GM23338 (cell line): ENCODE measurements around the gene RHNO1. TPM values are rescaled to one million over a fixed set of nuclear protein-coding genes. Genes with fewer than 3 reads are reported as not detected.

Source experiments
- ATAC-seq: fragments of 200-7000 bp; cut with Tn5 transposase; 3 replicates; pipeline ENCODE4 v1.9.1; 2020
- DNase-seq: peaks from one replicate; pipeline ENCODE4 v3.0.0-alpha.2; 2015; ENCODE audit warnings: low spot score
- H2AFZ ChIP-seq: fragments of 200-600 bp; sonication (generic); 2 replicates; pipeline ENCODE4 v1.8.0; 2016; ENCODE audit warnings: antibody characterized with exemption, mild to moderate bottlenecking, moderate library complexity
- H3F3A ChIP-seq: fragments of 200-600 bp; sonication (generic); replicated peaks from 2 replicates; pipeline ENCODE4 v1.8.0; 2017; ENCODE audit warnings: antibody characterized with exemption, mixed run types, low read depth
- H3K27ac ChIP-seq: fragments of 200-600 bp; sonication (generic); 2 replicates; pipeline ENCODE4 v1.6.1; 2016; ENCODE audit warnings: low read depth
- H3K27me3 ChIP-seq: fragments of 200-600 bp; sonication (generic); 2 replicates; pipeline ENCODE4 v1.8.0; 2016; ENCODE audit warnings: mild to moderate bottlenecking, mixed run types, moderate library complexity; ENCODE audit not compliant: insufficient read depth
- H3K36me3 ChIP-seq: fragments of 200-600 bp; sonication (generic); 2 replicates; pipeline ENCODE4 v1.8.0; 2016; ENCODE audit warnings: mild to moderate bottlenecking; ENCODE audit not compliant: insufficient read depth
- H3K4me1 ChIP-seq: fragments of 200-600 bp; sonication (generic); 2 replicates; pipeline ENCODE4 v1.8.0; 2016; ENCODE audit warnings: mild to moderate bottlenecking, moderate library complexity; ENCODE audit not compliant: insufficient read depth
- H3K4me2 ChIP-seq: fragments of 200-600 bp; sonication (generic); 2 replicates; pipeline ENCODE4 v1.7.1; 2017; ENCODE audit warnings: mixed run types
- H3K4me3 ChIP-seq: fragments of 200-600 bp; sonication (generic); 2 replicates; pipeline ENCODE4 v1.6.1; 2016; ENCODE audit warnings: mixed run types
- H3K79me2 ChIP-seq: fragments of 200-600 bp; sonication (generic); replicated peaks from 2 replicates; pipeline ENCODE4 v1.8.0; 2017; ENCODE audit warnings: mild to moderate bottlenecking; ENCODE audit not compliant: insufficient read depth
- H3K9me2 ChIP-seq: fragments of 200-600 bp; sonication (generic); 2 replicates; pipeline ENCODE4 v1.8.0; 2017; ENCODE audit not compliant: insufficient read depth
- H4K20me1 ChIP-seq: fragments of 200-600 bp; sonication (generic); replicated peaks from 2 replicates; pipeline ENCODE4 v1.8.0; 2017; ENCODE audit warnings: mild to moderate bottlenecking; ENCODE audit not compliant: insufficient read depth
- H3K27ac Mint-ChIP-seq: 2 replicates; pipeline ENCODE4 v1.8.0; 2020; ENCODE audit warnings: inconsistent platforms, mild to moderate bottlenecking, moderate library complexity, mixed read lengths
- H3K27me3 Mint-ChIP-seq: 3 replicates; pipeline ENCODE4 v1.8.0; 2022; ENCODE audit warnings: low read depth, mild to moderate bottlenecking, moderate library complexity, mixed read lengths, inconsistent platforms; ENCODE audit not compliant: insufficient read depth, poor library complexity
- H3K36me3 Mint-ChIP-seq: 3 replicates; pipeline ENCODE4 v1.8.0; 2021; ENCODE audit warnings: low read depth, mild to moderate bottlenecking, inconsistent platforms, moderate library complexity, mixed read lengths
- H3K4me1 Mint-ChIP-seq: 3 replicates; pipeline ENCODE4 v1.8.0; 2020; ENCODE audit warnings: mild to moderate bottlenecking, inconsistent platforms, mixed read lengths
- H3K4me3 Mint-ChIP-seq: 3 replicates; pipeline ENCODE4 v1.8.0; 2021; ENCODE audit warnings: moderate library complexity, mild to moderate bottlenecking, inconsistent platforms, mixed read lengths
- H3K9me3 Mint-ChIP-seq: 3 replicates; pipeline ENCODE4 v1.8.0; 2020; ENCODE audit warnings: moderate library complexity, mild to moderate bottlenecking, inconsistent platforms, mixed read lengths
- CREB1 ChIP-seq: fragments of 250-450 bp; sonication (Bioruptor Pico); IDR thresholded peaks from 2 replicates; pipeline ENCODE4 v1.5.0; 2020; ENCODE audit warnings: low read depth, mild to moderate bottlenecking, moderate library complexity
- EZH2 ChIP-seq: fragments of 200-600 bp; sonication (generic); IDR thresholded peaks from one replicate; pipeline ENCODE4 v1.8.0; 2017; ENCODE audit warnings: antibody characterized with exemption, mild to moderate bottlenecking, low read depth; ENCODE audit not compliant: unreplicated experiment
- EZH2phosphoT487 ChIP-seq: fragments of 200-600 bp; sonication (generic); IDR thresholded peaks from one replicate; pipeline ENCODE4 v1.8.1; 2018; ENCODE audit warnings: antibody characterized with exemption; ENCODE audit not compliant: unreplicated experiment
- JUNB ChIP-seq: IDR thresholded peaks from one replicate; pipeline ENCODE4 v1.6.1; 2016; ENCODE audit warnings: antibody characterized with exemption; ENCODE audit not compliant: unreplicated experiment
- NANOG ChIP-seq: IDR thresholded peaks from 2 replicates; pipeline ENCODE4 v1.6.1; 2016; ENCODE audit warnings: antibody characterized with exemption, borderline replicate concordance
- POLR2AphosphoS5 ChIP-seq: IDR thresholded peaks from 2 replicates; pipeline ENCODE4 v1.6.1; 2016; ENCODE audit warnings: antibody characterized with exemption, low read depth
- STAT1 ChIP-seq: IDR thresholded peaks from one replicate; pipeline ENCODE4 v1.6.1; 2016; ENCODE audit warnings: antibody characterized with exemption; ENCODE audit not compliant: unreplicated experiment
- ZNF114 ChIP-seq: fragments of 250-450 bp; sonication (Bioruptor Pico); IDR thresholded peaks from 2 replicates; pipeline ENCODE4 v1.5.0; 2020; ENCODE audit warnings: mild to moderate bottlenecking, moderate library complexity
- ZNF331 ChIP-seq: fragments of 250-450 bp; sonication (Bioruptor Pico); IDR thresholded peaks from 2 replicates; pipeline ENCODE4 v1.5.0; 2020; ENCODE audit warnings: low read depth, mild to moderate bottlenecking, moderate library complexity
- polyA plus RNA-seq: library from polyadenylated mRNA; unstranded; fragments of >200 nt; fragmentation: Nextera tagmentation; extraction: Ambion mirVana; gene quantifications from 2 replicates; pipeline ENCODE4 v1.2.1, GENCODE V29; 2016
- total RNA-seq: library from RNA; depleted of rRNA; stranded (reverse); fragments of >200 nt; shearing (Covaris generic); gene quantifications from 2 replicates; pipeline ENCODE4 v1.2.3, GENCODE V29; 2014
- TF ChIP-seq, protein P1 (sequence below): IDR thresholded peaks from one replicate; pipeline ENCODE4 v1.6.1; 2018; ENCODE audit warnings: antibody characterized with exemption; ENCODE audit not compliant: unreplicated experiment
- TF ChIP-seq, protein P2 (sequence below), 2 experiments: fragments of 200-600 bp in 1 of 2; sonication (generic) in 1 of 2; conservative IDR thresholded peaks; 2 replicates each; pipeline versions ENCODE4 v1.5.1 to v1.6.1; 2016 to 2017; ENCODE audit warnings: antibody characterized with exemption in 2 of 2, low read depth in 2 of 2, mild to moderate bottlenecking in 2 of 2, moderate library complexity in 1 of 2
- TF ChIP-seq, protein P3 (sequence below): IDR thresholded peaks from 2 replicates; pipeline ENCODE4 v1.6.1; 2016; ENCODE audit warnings: antibody characterized with exemption

RHNO1 gene
- total and polyA plus RNA-seq, 2 experiments from 2014 or later = 56.4 to 63.8 TPM

DNA sequence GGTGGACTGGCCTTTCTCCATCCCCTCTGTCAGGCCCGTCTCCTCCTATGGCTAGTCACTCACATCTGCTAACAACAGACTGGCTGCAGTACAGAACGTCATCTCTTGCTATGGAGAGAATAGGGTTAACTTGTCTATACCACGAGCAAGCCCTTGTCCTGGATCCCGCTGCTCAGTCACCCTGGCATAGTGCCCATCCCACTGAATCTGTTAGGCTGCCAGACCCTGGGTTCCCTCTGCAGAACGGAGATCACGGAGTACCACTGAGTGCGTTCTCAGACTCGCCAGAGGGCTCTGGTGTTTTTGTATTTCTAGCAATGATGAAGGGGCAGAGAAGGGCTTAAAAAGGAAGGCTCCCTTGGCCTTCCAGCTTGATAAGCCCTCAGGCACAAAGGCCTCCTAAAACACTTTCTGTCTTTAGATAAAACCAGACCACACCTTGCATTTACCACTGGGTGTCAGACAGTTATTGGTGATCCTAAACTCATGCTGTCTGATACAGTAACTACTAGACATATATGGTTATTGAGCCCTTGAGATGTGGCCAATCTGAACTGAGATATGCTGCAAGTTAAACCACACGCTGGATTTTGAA, 35.9 kb upstream of the RHNO1 start:
- peaks cover 5% of the 10 kb centered on the region for H3K27me3 Mint-ChIP-seq
- DNase-seq (no peak), ATAC-seq (no peak)
- H3K27ac ChIP-seq = no peak overlapping the region
- H3K4me1 Mint-ChIP-seq = peaks cover 10% of the 10 kb centered on the region
- H3K4me3 ChIP-seq = no peak overlapping the region
- H3K27ac Mint-ChIP-seq = no peak overlapping the region
- no peaks in the 10 kb centered on the region for H3K27me3 ChIP-seq
- H3K36me3 ChIP-seq = no peaks in the 10 kb centered on the region
- H3F3A ChIP-seq = no peaks in the 10 kb centered on the region
- H3K9me2 ChIP-seq = no peaks in the 10 kb centered on the region
- H3K36me3 Mint-ChIP-seq = peaks cover 6% of the 10 kb centered on the region; the same call in 2 of the 3 replicates
- no peaks in the 10 kb centered on the region for H3K79me2 ChIP-seq
- H2AFZ ChIP-seq = no peak overlapping the region
- H3K4me3 Mint-ChIP-seq = no peak overlapping the region
- TF ChIP-seq, protein P1, sequence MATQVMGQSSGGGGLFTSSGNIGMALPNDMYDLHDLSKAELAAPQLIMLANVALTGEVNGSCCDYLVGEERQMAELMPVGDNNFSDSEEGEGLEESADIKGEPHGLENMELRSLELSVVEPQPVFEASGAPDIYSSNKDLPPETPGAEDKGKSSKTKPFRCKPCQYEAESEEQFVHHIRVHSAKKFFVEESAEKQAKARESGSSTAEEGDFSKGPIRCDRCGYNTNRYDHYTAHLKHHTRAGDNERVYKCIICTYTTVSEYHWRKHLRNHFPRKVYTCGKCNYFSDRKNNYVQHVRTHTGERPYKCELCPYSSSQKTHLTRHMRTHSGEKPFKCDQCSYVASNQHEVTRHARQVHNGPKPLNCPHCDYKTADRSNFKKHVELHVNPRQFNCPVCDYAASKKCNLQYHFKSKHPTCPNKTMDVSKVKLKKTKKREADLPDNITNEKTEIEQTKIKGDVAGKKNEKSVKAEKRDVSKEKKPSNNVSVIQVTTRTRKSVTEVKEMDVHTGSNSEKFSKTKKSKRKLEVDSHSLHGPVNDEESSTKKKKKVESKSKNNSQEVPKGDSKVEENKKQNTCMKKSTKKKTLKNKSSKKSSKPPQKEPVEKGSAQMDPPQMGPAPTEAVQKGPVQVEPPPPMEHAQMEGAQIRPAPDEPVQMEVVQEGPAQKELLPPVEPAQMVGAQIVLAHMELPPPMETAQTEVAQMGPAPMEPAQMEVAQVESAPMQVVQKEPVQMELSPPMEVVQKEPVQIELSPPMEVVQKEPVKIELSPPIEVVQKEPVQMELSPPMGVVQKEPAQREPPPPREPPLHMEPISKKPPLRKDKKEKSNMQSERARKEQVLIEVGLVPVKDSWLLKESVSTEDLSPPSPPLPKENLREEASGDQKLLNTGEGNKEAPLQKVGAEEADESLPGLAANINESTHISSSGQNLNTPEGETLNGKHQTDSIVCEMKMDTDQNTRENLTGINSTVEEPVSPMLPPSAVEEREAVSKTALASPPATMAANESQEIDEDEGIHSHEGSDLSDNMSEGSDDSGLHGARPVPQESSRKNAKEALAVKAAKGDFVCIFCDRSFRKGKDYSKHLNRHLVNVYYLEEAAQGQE = no peak
- TF ChIP-seq POLR2AphosphoS5 = no peak
- no peak for TF ChIP-seq STAT1
- H4K20me1 ChIP-seq = no peaks in the 10 kb centered on the region; the same call in 1 of the 2 replicates
- H3K9me3 Mint-ChIP-seq = no peaks in the 10 kb centered on the region; the same call in 2 of the 3 replicates
- H3K4me1 ChIP-seq = no peaks in the 10 kb centered on the region
- H3K4me2 ChIP-seq = no peak overlapping the region

DNA sequence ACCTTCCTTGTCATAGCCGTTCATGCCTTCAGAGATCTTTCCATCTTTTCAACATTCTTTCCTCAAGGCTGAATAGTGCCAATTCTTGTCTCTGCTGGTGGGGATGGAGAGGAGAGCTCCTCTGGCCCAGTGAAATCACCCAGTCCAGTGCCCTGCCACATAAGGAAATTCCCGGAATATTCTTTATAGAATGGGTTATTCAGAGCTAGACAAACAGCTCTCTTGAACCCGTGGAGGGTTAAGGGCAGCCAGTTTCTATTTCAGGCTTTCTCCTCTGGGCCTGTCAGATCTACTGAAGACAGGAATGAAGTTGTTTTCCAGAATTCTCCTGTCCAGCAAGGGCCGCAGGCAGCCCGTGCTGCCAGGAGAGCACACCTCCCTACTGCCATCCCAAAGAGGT, 34.1 kb upstream of the RHNO1 start:
- H3K4me2 ChIP-seq = no peak overlapping the region
- no peaks in the 10 kb centered on the region; the same call in 1 of the 2 replicates for H4K20me1 ChIP-seq
- H3K4me1 ChIP-seq = peaks cover 7% of the 10 kb centered on the region; the same call in 1 of the 2 replicates
- no peaks in the 10 kb centered on the region for H3K79me2 ChIP-seq
- ATAC-seq = no peak
- no peaks in the 10 kb centered on the region; the same call in 2 of the 3 replicates for H3K9me3 Mint-ChIP-seq
- H3K36me3 ChIP-seq = no peaks in the 10 kb centered on the region
- H3K9me2 ChIP-seq = no peaks in the 10 kb centered on the region
- H3F3A ChIP-seq = no peaks in the 10 kb centered on the region
- H2AFZ ChIP-seq = no peak overlapping the region
- H3K4me3 ChIP-seq = no peak overlapping the region
- DNase-seq = no peak
- no peak overlapping the region for H3K27ac Mint-ChIP-seq
- peaks cover 5% of the 10 kb centered on the region for H3K27me3 Mint-ChIP-seq
- H3K27me3 ChIP-seq = no peaks in the 10 kb centered on the region
- peaks cover 18% of the 10 kb centered on the region for H3K4me1 Mint-ChIP-seq
- H3K4me3 Mint-ChIP-seq = no peak overlapping the region
- no peak overlapping the region for H3K27ac ChIP-seq
- peaks cover 6% of the 10 kb centered on the region for H3K36me3 Mint-ChIP-seq
- TF ChIP-seq JUNB (no peak), POLR2AphosphoS5 (no peak), EZH2 (no peak), NANOG (no peak), STAT1 (no peak), ZNF331 (no peak), CREB1 (CRISPR knock-in tag) (no peak), EZH2phosphoT487 (no peak), ZNF114 (CRISPR knock-in tag) (no peak)
- TF ChIP-seq, protein P2, sequence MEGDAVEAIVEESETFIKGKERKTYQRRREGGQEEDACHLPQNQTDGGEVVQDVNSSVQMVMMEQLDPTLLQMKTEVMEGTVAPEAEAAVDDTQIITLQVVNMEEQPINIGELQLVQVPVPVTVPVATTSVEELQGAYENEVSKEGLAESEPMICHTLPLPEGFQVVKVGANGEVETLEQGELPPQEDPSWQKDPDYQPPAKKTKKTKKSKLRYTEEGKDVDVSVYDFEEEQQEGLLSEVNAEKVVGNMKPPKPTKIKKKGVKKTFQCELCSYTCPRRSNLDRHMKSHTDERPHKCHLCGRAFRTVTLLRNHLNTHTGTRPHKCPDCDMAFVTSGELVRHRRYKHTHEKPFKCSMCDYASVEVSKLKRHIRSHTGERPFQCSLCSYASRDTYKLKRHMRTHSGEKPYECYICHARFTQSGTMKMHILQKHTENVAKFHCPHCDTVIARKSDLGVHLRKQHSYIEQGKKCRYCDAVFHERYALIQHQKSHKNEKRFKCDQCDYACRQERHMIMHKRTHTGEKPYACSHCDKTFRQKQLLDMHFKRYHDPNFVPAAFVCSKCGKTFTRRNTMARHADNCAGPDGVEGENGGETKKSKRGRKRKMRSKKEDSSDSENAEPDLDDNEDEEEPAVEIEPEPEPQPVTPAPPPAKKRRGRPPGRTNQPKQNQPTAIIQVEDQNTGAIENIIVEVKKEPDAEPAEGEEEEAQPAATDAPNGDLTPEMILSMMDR (conservative IDR thresholded peaks at IDR 0.05; ENCODE audit: low read depth in 2 of 2) = no peak
- TF ChIP-seq, protein P3, sequence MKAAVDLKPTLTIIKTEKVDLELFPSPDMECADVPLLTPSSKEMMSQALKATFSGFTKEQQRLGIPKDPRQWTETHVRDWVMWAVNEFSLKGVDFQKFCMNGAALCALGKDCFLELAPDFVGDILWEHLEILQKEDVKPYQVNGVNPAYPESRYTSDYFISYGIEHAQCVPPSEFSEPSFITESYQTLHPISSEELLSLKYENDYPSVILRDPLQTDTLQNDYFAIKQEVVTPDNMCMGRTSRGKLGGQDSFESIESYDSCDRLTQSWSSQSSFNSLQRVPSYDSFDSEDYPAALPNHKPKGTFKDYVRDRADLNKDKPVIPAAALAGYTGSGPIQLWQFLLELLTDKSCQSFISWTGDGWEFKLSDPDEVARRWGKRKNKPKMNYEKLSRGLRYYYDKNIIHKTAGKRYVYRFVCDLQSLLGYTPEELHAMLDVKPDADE = no peak
- TF ChIP-seq, protein P1 = no peak
